ENCODE measurements around the gene TENM3. TPM values are rescaled to one million over a fixed set of nuclear protein-coding genes. Genes with fewer than 3 reads are reported as not detected.
"Not testable (repeated sequence)": the region's sequence is repeated elsewhere in the genome, so short reads cannot be mapped to it uniquely, and the experiment has no call there.

TENM3 gene
- total RNA-seq, 2 experiments from 2014 or later, result not detected

GRCh38 chr4:182235021-182235795 lies 8.0 kb upstream of the TENM3 start:
- Mint-ChIP-seq H3K36me3 (no peaks in the 10 kb centered on the region), H3K27ac (no peak overlapping the region), H3K4me3 (no peak overlapping the region), H3K9me3 (no peaks in the 10 kb centered on the region), H3K4me1 (no peaks in the 10 kb centered on the region), H3K27me3 (no peaks in the 10 kb centered on the region)
- no peak for ATAC-seq (ENCODE audit: low read depth)
- POLR2A ChIA-PET, result no interaction called here
- no peak for DNase-seq

DNA sequence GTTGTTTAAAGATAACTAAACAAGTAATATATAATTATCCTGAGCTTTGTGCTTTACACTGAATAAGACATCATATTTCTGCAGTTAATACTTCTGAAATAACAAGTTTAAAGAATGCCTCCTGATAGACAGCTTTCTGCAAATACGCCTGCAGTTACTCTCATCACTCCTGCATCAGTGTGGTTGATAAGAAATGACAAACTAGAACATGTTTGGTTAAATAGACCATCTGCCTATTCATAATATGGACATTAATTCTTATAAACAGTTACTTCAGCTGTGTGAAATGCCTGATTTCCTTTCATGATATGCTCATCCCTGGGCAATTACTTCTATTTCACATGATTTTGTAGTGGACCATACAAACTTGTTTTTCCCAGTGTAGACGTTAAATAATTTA lies 7.0 kb upstream of the TENM3 start:
- ATAC-seq (ENCODE audit: low read depth) (no peak), DNase-seq (no peak)
- no peak overlapping the region for H3K4me3 Mint-ChIP-seq

DNA sequence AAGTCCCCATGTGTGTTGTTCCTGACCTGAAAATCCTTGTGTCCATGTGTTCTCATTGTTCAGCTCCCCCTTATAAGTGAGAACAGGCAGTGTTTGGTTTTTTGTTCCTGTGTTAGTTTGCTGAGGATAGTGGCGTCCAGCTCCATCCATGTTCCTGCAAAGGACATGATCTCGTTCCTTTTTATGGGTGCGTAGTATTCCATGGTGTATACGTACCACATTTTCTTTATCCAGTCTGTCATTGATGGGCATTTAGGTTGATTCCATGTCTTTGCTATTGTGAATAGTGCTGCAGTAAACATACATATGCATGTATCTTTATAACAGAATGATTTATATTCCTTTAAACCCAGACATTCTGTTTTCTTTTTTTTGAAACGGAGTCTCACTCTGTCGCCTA lies 6.2 kb upstream of the TENM3 start:
- ATAC-seq (ENCODE audit: low read depth); H3K4me3 Mint-ChIP-seq; DNase-seq; H3K36me3 Mint-ChIP-seq; H3K27me3 Mint-ChIP-seq; POLR2A ChIA-PET; H3K4me1 Mint-ChIP-seq; H3K27ac Mint-ChIP-seq; H3K9me3 Mint-ChIP-seq: not testable (repeated sequence)

More for the DNA sequence above, 7.0 kb upstream of the TENM3 start:
- Mint-ChIP-seq H3K4me1 (no peaks in the 10 kb centered on the region), H3K9me3 (no peaks in the 10 kb centered on the region), H3K27me3 (no peaks in the 10 kb centered on the region), H3K27ac (no peak overlapping the region), H3K36me3 (no peaks in the 10 kb centered on the region)
- POLR2A ChIA-PET, result no interaction called here

DNA sequence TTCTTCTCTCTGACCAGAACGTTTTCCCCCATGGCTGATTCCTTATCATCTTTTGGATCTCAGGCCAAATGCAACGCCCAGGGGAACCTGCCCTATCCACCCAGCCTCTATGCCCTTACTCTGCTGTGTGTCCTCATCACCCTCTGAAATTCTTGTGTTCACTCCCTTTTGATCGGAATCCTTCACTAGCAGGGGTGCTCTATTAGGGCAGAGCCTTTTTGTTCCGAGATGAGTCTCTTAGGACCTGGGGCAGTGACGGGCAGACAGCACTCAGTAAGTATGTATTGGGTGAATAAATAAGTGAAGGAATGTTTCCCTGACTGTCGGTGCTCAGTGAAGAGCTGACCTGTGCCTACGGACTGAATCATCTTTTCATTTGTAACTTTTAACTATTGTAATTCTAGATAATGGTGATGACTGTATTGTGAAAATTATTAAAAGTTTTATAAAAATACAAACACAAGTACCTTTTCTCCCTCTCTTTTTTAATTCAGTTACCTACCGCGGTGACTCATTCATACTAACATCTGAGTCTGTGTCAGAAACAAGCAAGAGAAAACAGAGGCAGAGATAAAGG lies 4.8 kb upstream of the TENM3 start:
- H3K36me3 Mint-ChIP-seq, result no peaks in the 10 kb centered on the region

DNA sequence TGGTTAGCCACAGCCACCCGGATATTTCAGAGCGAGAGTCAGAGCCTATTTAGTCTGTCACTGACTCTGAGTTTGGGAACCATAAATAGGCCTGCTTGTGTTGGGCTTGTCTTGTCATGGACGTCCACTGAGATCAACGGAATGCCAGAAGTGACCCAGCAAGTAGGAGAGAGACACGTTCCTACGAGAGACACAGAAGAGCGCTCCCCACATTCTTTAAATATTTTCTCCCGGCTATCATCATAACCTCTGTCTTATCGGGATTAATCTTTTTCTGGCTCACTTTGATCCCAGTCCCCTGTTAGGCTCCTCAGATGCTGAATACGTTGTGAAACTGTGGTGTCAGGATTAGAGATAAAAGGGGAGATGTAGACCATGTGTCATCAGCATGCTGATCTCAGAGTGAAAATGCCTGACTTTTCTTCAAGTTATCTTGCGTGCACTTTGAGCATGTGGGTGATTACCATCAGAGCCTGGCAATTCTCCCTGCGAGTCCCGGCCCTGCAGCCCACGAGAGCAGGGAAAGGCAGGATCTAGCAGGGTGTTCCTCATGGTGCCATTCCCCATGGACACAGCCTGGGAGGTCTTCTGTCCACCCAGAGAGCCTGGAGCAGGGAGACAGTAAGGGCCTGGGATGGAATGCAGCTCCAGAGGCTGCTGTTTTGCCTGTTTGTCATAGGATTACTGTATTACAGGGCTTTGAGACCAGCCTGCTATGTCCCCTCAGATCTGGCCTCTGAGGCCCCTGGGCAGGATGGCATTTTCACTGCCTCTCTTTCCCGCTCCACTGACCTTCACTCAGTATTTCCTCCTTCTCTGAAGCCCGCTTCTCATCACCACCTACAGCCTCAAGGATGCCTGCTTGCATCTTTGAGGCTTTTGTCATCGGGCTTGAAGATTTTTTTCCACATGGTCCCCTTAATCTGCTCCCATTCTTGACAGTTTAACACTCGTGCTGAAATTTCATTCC lies 2.8 kb upstream of the TENM3 start:
- Mint-ChIP-seq H3K4me3 (no peak overlapping the region), H3K4me1 (no peaks in the 10 kb centered on the region), H3K36me3 (no peaks in the 10 kb centered on the region), H3K9me3 (peaks cover 5% of the 10 kb centered on the region), H3K27ac (no peak overlapping the region), H3K27me3 (no peaks in the 10 kb centered on the region)
- no peak for ATAC-seq (ENCODE audit: low read depth)
- DNase-seq, result no peak
- POLR2A ChIA-PET, result no interaction called here

More for the DNA sequence above, 4.8 kb upstream of the TENM3 start:
- Mint-ChIP-seq H3K4me1 (no peaks in the 10 kb centered on the region), H3K27ac (no peak overlapping the region), H3K4me3 (no peak overlapping the region), H3K9me3 (peaks cover 5% of the 10 kb centered on the region), H3K27me3 (no peaks in the 10 kb centered on the region)
- POLR2A ChIA-PET, result no interaction called here
- DNase-seq (no peak), ATAC-seq (ENCODE audit: low read depth) (no peak)

- ATAC-seq (ENCODE audit: low read depth); POLR2A ChIA-PET; H3K27ac Mint-ChIP-seq; H3K27me3 Mint-ChIP-seq; DNase-seq; H3K4me3 Mint-ChIP-seq; H3K36me3 Mint-ChIP-seq; H3K4me1 Mint-ChIP-seq; H3K9me3 Mint-ChIP-seq: not testable (repeated sequence)
Observed at GRCh38 chr4:182242260-182242659, 942 bp upstream of the TENM3 start.

DNA sequence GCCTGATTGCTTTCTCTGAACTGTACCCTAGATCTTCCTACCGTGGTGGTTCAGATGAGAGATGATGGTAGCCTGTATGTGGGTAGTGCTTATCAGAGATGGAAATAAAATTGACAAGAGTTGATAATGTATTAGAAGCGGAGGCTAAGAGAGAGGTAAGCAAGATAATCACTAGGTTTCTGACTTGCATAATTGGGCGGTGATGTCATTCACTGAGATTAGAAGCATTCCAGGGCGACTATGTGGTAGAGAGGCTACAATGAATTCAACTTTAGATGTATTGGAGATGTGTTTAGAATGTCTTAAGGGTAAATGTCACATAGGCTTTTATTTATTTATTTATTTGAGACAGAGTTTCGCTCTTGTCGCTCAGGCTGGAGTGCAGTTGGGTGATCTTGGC lies 415 bp upstream of the TENM3 start:
- Mint-ChIP-seq H3K27me3 (no peaks in the 10 kb centered on the region), H3K4me3 (no peak overlapping the region), H3K27ac (no peak overlapping the region), H3K4me1 (no peaks in the 10 kb centered on the region), H3K9me3 (peaks cover 8% of the 10 kb centered on the region), H3K36me3 (no peaks in the 10 kb centered on the region)
- DNase-seq, result no peak
- no peak for ATAC-seq (ENCODE audit: low read depth)
- POLR2A ChIA-PET, result no interaction called here

DNA sequence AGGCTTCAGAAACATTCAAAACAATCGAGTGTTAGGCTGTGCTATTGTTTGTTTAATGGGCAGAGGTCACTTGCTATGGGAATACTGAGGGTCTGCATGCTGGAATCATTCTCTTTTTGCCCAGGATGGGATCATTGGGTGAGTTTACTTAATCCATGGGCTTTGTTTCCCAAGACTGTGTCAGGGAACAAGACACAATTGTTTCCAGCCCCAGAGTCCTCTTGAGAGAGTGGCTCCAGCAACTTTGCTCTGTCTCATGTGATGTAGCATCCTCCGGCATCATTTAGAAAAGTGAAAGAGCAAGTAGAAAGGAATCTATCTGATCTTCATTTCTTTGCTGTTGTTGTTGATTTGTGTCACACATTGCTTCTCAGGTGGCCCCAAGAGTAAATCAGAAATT lies 1.8 kb downstream of the TENM3 start:
- no peaks in the 10 kb centered on the region for H3K27me3 Mint-ChIP-seq
- POLR2A ChIA-PET, result no interaction called here
- H3K4me1 Mint-ChIP-seq, result no peaks in the 10 kb centered on the region
- H3K27ac Mint-ChIP-seq, result no peak overlapping the region
- H3K9me3 Mint-ChIP-seq, result peaks cover 9% of the 10 kb centered on the region
- no peak overlapping the region for H3K4me3 Mint-ChIP-seq
- ATAC-seq (ENCODE audit: low read depth) (no peak), DNase-seq (no peak)
- H3K36me3 Mint-ChIP-seq, result no peaks in the 10 kb centered on the region

DNA sequence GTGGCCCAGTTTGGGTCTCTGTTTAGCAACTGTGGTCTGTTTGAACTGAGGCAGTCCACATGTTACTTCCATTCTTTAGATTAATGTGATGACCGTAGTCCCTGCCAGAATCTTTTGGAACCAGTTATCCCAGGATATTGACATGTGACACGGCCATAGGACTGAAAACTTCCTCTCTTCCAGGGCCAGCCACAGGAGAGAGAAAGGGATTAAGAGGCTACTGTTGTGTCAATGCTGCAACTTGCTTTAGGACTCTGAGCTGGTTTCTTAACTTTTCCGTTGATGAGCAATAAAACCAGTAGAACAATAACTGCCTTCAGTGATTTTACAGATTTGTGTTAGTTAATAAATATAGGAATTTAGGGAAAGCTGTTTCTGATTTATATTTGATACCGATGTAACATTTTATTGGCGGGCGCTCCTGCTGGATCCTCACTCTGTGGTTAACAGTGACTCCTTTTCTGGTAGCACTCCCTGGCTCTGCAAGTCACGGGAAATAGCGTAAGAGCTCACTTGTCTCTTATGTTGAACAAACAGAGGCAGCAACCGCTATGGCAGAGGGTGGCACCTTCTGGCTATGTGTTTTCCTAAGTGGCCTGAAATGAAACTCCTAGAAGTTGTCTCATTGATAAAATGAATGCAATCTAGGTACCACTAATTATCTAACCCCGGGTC lies 2.5 kb downstream of the TENM3 start:
- Mint-ChIP-seq H3K9me3 (peaks cover 9% of the 10 kb centered on the region), H3K27me3 (no peaks in the 10 kb centered on the region), H3K4me3 (no peak overlapping the region), H3K4me1 (no peaks in the 10 kb centered on the region), H3K36me3 (no peaks in the 10 kb centered on the region), H3K27ac (no peak overlapping the region)
- DNase-seq, result no peak
- ATAC-seq (ENCODE audit: low read depth), result no peak
- POLR2A ChIA-PET, result no interaction called here

DNA sequence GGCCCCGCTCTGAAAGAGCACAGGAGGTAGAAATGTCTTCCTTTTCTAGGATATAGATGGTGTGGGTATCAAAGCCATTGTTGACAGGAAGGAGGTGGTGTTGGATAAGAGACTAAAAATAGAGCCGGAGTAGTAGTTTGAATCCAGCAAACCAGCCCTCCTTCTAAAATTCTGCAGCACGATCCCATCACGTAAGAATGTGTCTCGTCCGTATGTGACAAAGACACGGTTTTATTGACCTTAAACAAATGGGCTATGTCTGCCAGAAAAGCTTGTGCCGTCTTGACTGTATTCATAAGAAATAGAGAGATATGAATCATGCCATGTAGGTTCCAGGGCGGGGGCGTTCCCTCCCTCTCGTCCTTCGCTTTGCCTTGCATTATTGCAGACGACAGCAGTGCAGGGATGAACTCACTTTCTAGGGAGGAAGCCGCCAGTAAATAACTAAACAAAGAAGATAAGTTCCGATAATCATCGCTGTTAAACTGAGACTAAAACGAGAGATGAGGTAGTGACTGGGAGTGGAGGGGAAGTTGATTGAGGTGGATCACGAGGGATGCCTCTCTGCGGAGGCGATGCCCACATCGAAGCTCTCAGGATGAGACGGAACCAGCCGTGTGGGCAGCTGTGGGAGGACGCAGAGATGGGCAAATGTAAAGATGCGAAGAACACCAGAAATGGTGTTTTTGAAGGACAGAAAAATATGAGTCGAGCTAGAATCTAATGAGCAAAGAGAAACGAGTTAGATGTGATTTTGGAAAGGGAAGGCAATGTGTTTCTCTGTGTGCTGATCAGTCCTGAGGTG lies 3.4 kb downstream of the TENM3 start:
- no peak for DNase-seq
- ATAC-seq (ENCODE audit: low read depth), result no peak
- H3K36me3 Mint-ChIP-seq, result no peaks in the 10 kb centered on the region
- H3K27me3 Mint-ChIP-seq, result no peaks in the 10 kb centered on the region
- POLR2A ChIA-PET, result no interaction called here
- no peaks in the 10 kb centered on the region for H3K4me1 Mint-ChIP-seq
- H3K9me3 Mint-ChIP-seq, result peaks cover 9% of the 10 kb centered on the region
- H3K27ac Mint-ChIP-seq, result no peak overlapping the region
- no peak overlapping the region for H3K4me3 Mint-ChIP-seq

- Mint-ChIP-seq H3K9me3 (peaks cover 6% of the 10 kb centered on the region), H3K27ac (no peak overlapping the region), H3K27me3 (no peaks in the 10 kb centered on the region), H3K36me3 (no peaks in the 10 kb centered on the region), H3K4me3 (no peak overlapping the region), H3K4me1 (no peaks in the 10 kb centered on the region)
- ATAC-seq (ENCODE audit: low read depth) (no peak), DNase-seq (no peak)
- POLR2A ChIA-PET, result no interaction called here
Observed at GRCh38 chr4:182248295-182248694, 5.1 kb downstream of the TENM3 start.

- POLR2A ChIA-PET, result no interaction called here
Observed at GRCh38 chr4:182250446-182250845, 7.2 kb downstream of the TENM3 start.

GRCh38 chr4:182251116-182251515 lies 7.9 kb downstream of the TENM3 start:
- POLR2A ChIA-PET, result no interaction called here
- H3K36me3 Mint-ChIP-seq, result no peaks in the 10 kb centered on the region
- DNase-seq (no peak), ATAC-seq (ENCODE audit: low read depth) (no peak)
- H3K27ac Mint-ChIP-seq, result no peak overlapping the region
- no peak overlapping the region for H3K4me3 Mint-ChIP-seq
- no peaks in the 10 kb centered on the region for H3K27me3 Mint-ChIP-seq
- no peaks in the 10 kb centered on the region for H3K4me1 Mint-ChIP-seq
- H3K9me3 Mint-ChIP-seq, result peaks cover 4% of the 10 kb centered on the region

More at GRCh38 chr4:182250446-182250845, 7.2 kb downstream of the TENM3 start:
- H3K27me3 Mint-ChIP-seq, result no peaks in the 10 kb centered on the region
- H3K9me3 Mint-ChIP-seq, result peaks cover 4% of the 10 kb centered on the region
- no peak overlapping the region for H3K27ac Mint-ChIP-seq
- H3K4me1 Mint-ChIP-seq, result no peaks in the 10 kb centered on the region
- H3K4me3 Mint-ChIP-seq, result no peak overlapping the region
- ATAC-seq (ENCODE audit: low read depth), result no peak
- DNase-seq, result no peak
- no peaks in the 10 kb centered on the region for H3K36me3 Mint-ChIP-seq

Data from activated naive CD8-positive, alpha-beta T cell treated with anti-CD3 and anti-CD28 coated beads, Interleukin-2, amount 10 ng/mL, durations not matched to agents 7 days and 5 days (primary cell).